ENCODE results near the gene RXRG.

DNA sequence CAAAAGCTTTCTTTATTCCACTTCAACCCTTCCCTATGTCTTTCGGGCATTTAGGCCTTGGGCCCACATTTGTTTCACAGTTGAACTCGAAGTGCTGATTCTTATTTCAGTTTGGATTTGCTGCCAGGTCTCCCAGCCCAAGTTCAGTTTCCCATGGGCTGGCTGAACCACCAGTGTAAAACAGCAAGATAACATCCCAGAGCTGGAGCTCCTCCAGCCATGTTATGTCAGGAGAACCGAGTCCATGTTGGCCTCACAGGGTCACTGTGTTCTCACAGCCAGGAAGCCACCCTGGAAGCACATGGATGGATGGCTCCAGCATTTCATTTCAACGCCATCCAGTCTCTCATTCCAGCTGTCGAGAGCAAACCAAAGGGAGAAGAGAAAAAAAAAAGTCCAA is 45.2 kb upstream of the RXRG start:
- TF ChIP-seq, protein P1, sequence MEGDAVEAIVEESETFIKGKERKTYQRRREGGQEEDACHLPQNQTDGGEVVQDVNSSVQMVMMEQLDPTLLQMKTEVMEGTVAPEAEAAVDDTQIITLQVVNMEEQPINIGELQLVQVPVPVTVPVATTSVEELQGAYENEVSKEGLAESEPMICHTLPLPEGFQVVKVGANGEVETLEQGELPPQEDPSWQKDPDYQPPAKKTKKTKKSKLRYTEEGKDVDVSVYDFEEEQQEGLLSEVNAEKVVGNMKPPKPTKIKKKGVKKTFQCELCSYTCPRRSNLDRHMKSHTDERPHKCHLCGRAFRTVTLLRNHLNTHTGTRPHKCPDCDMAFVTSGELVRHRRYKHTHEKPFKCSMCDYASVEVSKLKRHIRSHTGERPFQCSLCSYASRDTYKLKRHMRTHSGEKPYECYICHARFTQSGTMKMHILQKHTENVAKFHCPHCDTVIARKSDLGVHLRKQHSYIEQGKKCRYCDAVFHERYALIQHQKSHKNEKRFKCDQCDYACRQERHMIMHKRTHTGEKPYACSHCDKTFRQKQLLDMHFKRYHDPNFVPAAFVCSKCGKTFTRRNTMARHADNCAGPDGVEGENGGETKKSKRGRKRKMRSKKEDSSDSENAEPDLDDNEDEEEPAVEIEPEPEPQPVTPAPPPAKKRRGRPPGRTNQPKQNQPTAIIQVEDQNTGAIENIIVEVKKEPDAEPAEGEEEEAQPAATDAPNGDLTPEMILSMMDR (IDR thresholded peaks at IDR 0.05): no peak
- TF ChIP-seq POLR2A (IDR thresholded peaks at IDR 0.05): no peak
